ENCODE measurements around the gene DUSP19. TPM values are rescaled to one million over a fixed set of nuclear protein-coding genes. Genes with fewer than 3 reads are reported as not detected.

The DUSP19 gene
- total and polyA plus RNA-seq, 4 donors = 0.27 to 2.2 (median 0.68) TPM

DNA sequence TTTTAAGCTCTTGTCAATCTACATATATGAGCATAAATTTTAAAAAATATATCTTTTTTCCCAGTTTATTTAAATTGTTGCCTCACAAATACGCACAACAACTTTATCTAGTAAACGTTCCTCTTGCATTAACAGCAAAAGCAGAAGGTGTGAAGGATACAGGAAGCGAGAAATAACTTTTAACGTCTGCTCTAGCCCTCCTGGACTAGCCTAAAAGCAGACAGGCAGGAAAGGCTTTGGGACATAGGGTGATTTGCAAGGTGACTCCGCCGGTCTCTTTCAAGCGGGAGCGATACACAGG is 434 bp upstream of the DUSP19 start:
- WGBS = 5% methylated on average over 8 of the region's 8 CpGs
- H3K9ac ChIP-seq (ENCODE audit: low read depth in 1 of 2, low read length in 2 of 2) = peak overlapping the region; percentile 54 to 97
- TF ChIP-seq FOXA2 (IDR thresholded peaks at IDR 0.05) = no peak
- TF ChIP-seq RXRA (IDR thresholded peaks at IDR 0.05) = peak in 1 of 2 donors; percentile 60

DNA sequence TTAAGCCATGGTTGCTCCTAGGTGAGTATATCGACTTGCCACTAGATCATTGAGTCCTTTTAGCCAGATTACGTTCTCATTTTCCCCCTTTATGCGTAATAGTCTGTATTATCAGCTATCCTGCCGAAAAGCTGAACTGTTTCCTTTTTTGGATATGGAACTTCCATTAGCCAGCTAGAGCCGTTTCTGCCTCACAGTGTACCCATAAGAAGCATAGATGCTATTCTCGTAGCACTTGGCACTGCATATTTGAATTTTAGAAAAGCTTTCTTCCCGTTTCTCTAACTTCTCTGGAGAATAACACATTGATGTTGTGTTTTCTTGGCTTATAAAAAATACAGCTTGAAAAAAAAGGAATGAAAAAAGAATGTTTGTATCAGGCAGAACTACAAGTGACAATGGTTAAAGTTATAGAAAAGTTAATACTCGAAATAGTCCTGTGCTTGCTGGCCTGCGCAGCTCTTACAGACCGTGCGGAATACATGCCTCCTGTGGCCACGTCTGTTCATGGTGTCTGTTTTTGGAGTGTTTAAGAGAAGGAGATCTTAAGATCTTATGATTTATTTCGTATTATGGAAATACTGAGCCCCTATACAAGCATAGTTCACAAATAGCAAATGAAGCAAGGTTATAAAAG is 710 bp downstream of the DUSP19 start:
- H3K4me3 ChIP-seq (ENCODE audit: low read depth in 1 of 3, low read length in 3 of 3) = peak overlapping the region; percentile 70 to 96 (median 93)
- H3K9ac ChIP-seq (ENCODE audit: low read depth in 1 of 2, low read length in 2 of 2) = peak overlapping the region; percentile 32 to 97
- H3K27ac ChIP-seq (ENCODE audit: low read depth in 1 of 2, low read length in 2 of 2) = peak overlapping the region; percentile 80 to 83
- H3K4me1 ChIP-seq (ENCODE audit: control insufficient read depth in 4 of 4, insufficient read depth in 4 of 4, low read length in 3 of 4) = peaks cover 0 to 13% (median 3%) of the 10 kb centered on the region in 4 donors
- no peak for DNase-seq (ENCODE audit: low spot score)
- no peaks in the 10 kb centered on the region for H3K36me3 ChIP-seq (ENCODE audit: control insufficient read depth in 4 of 4, insufficient read depth in 3 of 4, low read depth in 1 of 4, low read length in 3 of 4)
- H3K9me3 ChIP-seq (ENCODE audit: control insufficient read depth in 4 of 4, low read length in 3 of 4) = no peaks in the 10 kb centered on the region
- 46% methylated on average over 13 of the region's 13 CpGs for WGBS
- H3K27me3 ChIP-seq (ENCODE audit: control insufficient read depth in 4 of 4, insufficient read depth in 4 of 4, low read length in 3 of 4) = no peaks in the 10 kb centered on the region
- TF ChIP-seq NR2F2 (IDR thresholded peaks at IDR 0.05) (no peak), FOXA2 (IDR thresholded peaks at IDR 0.05) (no peak)
- TF ChIP-seq, protein P1, sequence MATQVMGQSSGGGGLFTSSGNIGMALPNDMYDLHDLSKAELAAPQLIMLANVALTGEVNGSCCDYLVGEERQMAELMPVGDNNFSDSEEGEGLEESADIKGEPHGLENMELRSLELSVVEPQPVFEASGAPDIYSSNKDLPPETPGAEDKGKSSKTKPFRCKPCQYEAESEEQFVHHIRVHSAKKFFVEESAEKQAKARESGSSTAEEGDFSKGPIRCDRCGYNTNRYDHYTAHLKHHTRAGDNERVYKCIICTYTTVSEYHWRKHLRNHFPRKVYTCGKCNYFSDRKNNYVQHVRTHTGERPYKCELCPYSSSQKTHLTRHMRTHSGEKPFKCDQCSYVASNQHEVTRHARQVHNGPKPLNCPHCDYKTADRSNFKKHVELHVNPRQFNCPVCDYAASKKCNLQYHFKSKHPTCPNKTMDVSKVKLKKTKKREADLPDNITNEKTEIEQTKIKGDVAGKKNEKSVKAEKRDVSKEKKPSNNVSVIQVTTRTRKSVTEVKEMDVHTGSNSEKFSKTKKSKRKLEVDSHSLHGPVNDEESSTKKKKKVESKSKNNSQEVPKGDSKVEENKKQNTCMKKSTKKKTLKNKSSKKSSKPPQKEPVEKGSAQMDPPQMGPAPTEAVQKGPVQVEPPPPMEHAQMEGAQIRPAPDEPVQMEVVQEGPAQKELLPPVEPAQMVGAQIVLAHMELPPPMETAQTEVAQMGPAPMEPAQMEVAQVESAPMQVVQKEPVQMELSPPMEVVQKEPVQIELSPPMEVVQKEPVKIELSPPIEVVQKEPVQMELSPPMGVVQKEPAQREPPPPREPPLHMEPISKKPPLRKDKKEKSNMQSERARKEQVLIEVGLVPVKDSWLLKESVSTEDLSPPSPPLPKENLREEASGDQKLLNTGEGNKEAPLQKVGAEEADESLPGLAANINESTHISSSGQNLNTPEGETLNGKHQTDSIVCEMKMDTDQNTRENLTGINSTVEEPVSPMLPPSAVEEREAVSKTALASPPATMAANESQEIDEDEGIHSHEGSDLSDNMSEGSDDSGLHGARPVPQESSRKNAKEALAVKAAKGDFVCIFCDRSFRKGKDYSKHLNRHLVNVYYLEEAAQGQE (IDR thresholded peaks at IDR 0.05) = no peak

More for the DNA sequence above, 434 bp upstream of the DUSP19 start:
- Histone ChIP-seq H3K27me3 (ENCODE audit: control insufficient read depth in 4 of 4, insufficient read depth in 4 of 4, low read length in 3 of 4) (no peaks in the 10 kb centered on the region), H3K4me1 (ENCODE audit: control insufficient read depth in 4 of 4, insufficient read depth in 4 of 4, low read length in 3 of 4) (peaks cover 0 to 13% (median 3%) of the 10 kb centered on the region in 4 donors), H3K27ac (ENCODE audit: low read depth in 1 of 2, low read length in 2 of 2) (peak overlapping the region; percentile 80 to 83), H3K9me3 (ENCODE audit: control insufficient read depth in 4 of 4, low read length in 3 of 4) (no peaks in the 10 kb centered on the region), H3K36me3 (ENCODE audit: control insufficient read depth in 4 of 4, insufficient read depth in 3 of 4, low read depth in 1 of 4, low read length in 3 of 4) (no peaks in the 10 kb centered on the region), H3K4me3 (ENCODE audit: low read depth in 1 of 3, low read length in 3 of 3) (peak overlapping the region; percentile 70 to 96 (median 93))
- peak; percentile 46 for DNase-seq (ENCODE audit: low spot score)

DNA sequence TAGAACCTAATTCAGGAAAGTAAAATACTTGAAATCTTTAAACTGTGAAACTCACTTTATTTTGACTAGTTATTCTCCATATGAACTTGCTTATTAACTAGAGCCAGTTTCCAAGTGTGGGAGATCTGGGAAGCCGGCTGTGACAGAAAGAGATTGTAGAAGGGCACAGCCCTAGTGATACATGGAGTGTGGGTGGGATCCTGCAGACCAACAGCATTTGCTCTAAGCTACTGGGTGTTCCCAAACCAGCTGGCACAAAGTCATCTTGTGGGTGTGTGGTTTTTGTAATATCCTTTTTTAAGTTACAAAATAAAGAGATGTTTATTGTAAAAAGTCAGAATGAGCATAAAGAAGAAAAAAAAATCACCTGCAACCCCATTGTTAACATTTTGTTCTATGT is 3.4 kb downstream of the DUSP19 start:
- no peaks in the 10 kb centered on the region for H3K36me3 ChIP-seq (ENCODE audit: control insufficient read depth in 4 of 4, insufficient read depth in 3 of 4, low read depth in 1 of 4, low read length in 3 of 4)
- H3K4me1 ChIP-seq (ENCODE audit: control insufficient read depth in 4 of 4, insufficient read depth in 4 of 4, low read length in 3 of 4) = peaks cover 0 to 13% (median 3%) of the 10 kb centered on the region in 4 donors
- DNase-seq (ENCODE audit: low spot score) = no peak
- 72% methylated on average over 1 of the region's 1 CpG for WGBS
- H3K9ac ChIP-seq (ENCODE audit: low read depth in 1 of 2, low read length in 2 of 2) = no peak overlapping the region
- no peaks in the 10 kb centered on the region for H3K27me3 ChIP-seq (ENCODE audit: control insufficient read depth in 4 of 4, insufficient read depth in 4 of 4, low read length in 3 of 4)
- H3K4me3 ChIP-seq (ENCODE audit: low read depth in 1 of 3, low read length in 3 of 3) = no peak overlapping the region
- no peaks in the 10 kb centered on the region for H3K9me3 ChIP-seq (ENCODE audit: control insufficient read depth in 4 of 4, low read length in 3 of 4)
- H3K27ac ChIP-seq (ENCODE audit: low read depth in 1 of 2, low read length in 2 of 2) = no peak overlapping the region
- TF ChIP-seq HNF4G (IDR thresholded peaks at IDR 0.05) (no peak), SP1 (IDR thresholded peaks at IDR 0.05) (no peak), NR2F2 (IDR thresholded peaks at IDR 0.05) (no peak), YY1 (IDR thresholded peaks at IDR 0.05) (no peak), FOXA1 (IDR thresholded peaks at IDR 0.05) (no peak), HNF4A (conservative IDR thresholded peaks at IDR 0.05) (no peak), JUND (IDR thresholded peaks at IDR 0.05) (no peak), FOXA2 (IDR thresholded peaks at IDR 0.05) (no peak), GABPA (IDR thresholded peaks at IDR 0.05 in 1 of 2, conservative IDR thresholded peaks at IDR 0.05 in 1 of 2) (no peak), RXRA (IDR thresholded peaks at IDR 0.05) (no peak), EGR1 (IDR thresholded peaks at IDR 0.05; ENCODE audit: low read depth in 2 of 2) (no peak), RAD21 (IDR thresholded peaks at IDR 0.05) (no peak), TAF1 (conservative IDR thresholded peaks at IDR 0.05) (no peak)
- TF ChIP-seq, protein P2, sequence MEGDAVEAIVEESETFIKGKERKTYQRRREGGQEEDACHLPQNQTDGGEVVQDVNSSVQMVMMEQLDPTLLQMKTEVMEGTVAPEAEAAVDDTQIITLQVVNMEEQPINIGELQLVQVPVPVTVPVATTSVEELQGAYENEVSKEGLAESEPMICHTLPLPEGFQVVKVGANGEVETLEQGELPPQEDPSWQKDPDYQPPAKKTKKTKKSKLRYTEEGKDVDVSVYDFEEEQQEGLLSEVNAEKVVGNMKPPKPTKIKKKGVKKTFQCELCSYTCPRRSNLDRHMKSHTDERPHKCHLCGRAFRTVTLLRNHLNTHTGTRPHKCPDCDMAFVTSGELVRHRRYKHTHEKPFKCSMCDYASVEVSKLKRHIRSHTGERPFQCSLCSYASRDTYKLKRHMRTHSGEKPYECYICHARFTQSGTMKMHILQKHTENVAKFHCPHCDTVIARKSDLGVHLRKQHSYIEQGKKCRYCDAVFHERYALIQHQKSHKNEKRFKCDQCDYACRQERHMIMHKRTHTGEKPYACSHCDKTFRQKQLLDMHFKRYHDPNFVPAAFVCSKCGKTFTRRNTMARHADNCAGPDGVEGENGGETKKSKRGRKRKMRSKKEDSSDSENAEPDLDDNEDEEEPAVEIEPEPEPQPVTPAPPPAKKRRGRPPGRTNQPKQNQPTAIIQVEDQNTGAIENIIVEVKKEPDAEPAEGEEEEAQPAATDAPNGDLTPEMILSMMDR (IDR thresholded peaks at IDR 0.05; ENCODE audit: low read depth, low read length, missing input control) = no peak
- TF ChIP-seq, protein P1 (IDR thresholded peaks at IDR 0.05) = no peak
- TF ChIP-seq, protein P3, sequence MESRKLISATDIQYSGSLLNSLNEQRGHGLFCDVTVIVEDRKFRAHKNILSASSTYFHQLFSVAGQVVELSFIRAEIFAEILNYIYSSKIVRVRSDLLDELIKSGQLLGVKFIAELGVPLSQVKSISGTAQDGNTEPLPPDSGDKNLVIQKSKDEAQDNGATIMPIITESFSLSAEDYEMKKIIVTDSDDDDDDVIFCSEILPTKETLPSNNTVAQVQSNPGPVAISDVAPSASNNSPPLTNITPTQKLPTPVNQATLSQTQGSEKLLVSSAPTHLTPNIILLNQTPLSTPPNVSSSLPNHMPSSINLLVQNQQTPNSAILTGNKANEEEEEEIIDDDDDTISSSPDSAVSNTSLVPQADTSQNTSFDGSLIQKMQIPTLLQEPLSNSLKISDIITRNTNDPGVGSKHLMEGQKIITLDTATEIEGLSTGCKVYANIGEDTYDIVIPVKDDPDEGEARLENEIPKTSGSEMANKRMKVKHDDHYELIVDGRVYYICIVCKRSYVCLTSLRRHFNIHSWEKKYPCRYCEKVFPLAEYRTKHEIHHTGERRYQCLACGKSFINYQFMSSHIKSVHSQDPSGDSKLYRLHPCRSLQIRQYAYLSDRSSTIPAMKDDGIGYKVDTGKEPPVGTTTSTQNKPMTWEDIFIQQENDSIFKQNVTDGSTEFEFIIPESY (IDR thresholded peaks at IDR 0.05) = no peak
- TF ChIP-seq, protein P4, sequence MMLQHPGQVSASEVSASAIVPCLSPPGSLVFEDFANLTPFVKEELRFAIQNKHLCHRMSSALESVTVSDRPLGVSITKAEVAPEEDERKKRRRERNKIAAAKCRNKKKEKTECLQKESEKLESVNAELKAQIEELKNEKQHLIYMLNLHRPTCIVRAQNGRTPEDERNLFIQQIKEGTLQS (IDR thresholded peaks at IDR 0.05) = no peak

Measured in liver (tissue), 9 donors.